ENCODE results near the gene MRPL18. TPM values are rescaled to one million over a fixed set of nuclear protein-coding genes. Genes with fewer than 3 reads are reported as not detected.

Gene MRPL18
- total and polyA plus RNA-seq, 2 donors: 62.8 to 85.9 TPM

DNA sequence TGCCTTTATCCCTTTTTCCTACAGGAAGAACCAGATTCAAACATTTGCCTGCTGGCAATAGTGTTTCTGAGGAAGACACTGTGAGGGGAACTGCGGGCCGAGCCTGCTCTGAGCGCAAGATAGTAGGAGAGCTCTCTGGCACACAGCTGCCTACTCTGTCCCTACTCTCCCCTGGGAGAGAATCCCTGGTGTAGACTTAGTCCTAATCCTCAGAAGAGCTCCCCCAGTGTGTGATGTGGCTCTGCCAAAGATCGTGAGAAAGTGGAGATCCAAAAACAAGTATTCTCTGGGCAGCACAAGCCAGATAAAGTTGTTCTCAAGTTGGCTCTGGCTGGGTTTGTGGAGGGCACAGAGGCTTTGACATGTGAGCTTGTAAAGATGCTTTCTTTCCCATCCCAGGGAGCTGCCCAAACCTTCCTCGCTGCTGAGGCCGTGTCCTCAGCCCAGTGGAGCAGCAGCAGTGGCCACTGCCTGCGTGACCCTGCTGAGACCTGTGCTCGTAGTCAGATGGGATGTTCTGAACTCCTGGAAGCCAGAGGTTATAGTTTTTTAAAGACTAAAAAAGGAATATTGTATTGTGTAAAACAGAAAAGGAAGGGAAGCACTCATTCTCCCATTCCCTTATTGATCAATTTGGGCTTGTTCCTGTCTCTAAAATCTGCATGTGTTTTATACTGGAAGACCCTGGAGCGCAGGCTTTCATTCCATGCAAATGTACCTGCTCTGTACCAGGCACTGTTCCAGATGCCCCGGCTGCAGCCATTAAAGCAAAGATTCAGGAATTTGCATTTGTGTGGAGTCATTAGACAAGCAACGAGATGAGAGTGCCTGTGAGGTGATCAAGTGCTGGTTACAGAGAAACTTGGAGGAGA, 40.5 kb downstream of the MRPL18 start:
- Histone ChIP-seq H3K27ac (ENCODE audit: low read depth in 1 of 2, low read length in 1 of 2) (no peak overlapping the region), H3K36me3 (ENCODE audit: control insufficient read depth in 2 of 2, insufficient read depth in 2 of 2, low read length in 1 of 2) (no peaks in the 10 kb centered on the region), H3K9me3 (ENCODE audit: control insufficient read depth in 2 of 2, insufficient read depth in 1 of 2, low read length in 1 of 2) (peaks cover 0 to 3% of the 10 kb centered on the region in 2 donors), H3K4me1 (ENCODE audit: control insufficient read depth in 2 of 2, insufficient read depth in 2 of 2, low read length in 2 of 2) (peaks cover 17 to 40% of the 10 kb centered on the region in 2 donors), H3K4me3 (ENCODE audit: low read length in 2 of 2) (no peak overlapping the region), H3K27me3 (ENCODE audit: control insufficient read depth in 2 of 2, insufficient read depth in 1 of 2, low read length in 1 of 2) (no peaks in the 10 kb centered on the region)
- no peak for DNase-seq (ENCODE audit: low read depth in 6 of 9, low spot score in 9 of 9)
- 90% methylated on average over 11 of the region's 11 CpGs for WGBS

DNA sequence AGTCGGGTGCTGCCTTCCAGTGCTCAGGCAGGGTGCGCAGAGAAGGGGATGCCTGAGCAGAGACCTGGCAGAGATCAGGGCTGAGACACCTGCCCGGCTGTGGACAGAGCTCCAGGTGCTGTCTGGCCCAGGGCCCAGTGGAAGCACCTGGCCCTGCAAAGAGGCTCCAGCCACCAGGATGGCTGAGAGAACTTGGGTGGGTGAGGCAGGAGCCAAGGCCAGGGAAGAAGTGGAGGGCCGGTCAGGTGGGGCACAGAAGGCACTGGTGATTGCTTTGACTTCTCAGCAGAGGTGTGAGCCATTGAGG, 41.1 kb downstream of the MRPL18 start:
- Histone ChIP-seq H3K36me3 (ENCODE audit: control insufficient read depth in 2 of 2, insufficient read depth in 2 of 2, low read length in 1 of 2) (no peaks in the 10 kb centered on the region), H3K27ac (ENCODE audit: low read depth in 1 of 2, low read length in 1 of 2) (no peak overlapping the region), H3K4me3 (ENCODE audit: low read length in 2 of 2) (no peak overlapping the region), H3K9me3 (ENCODE audit: control insufficient read depth in 2 of 2, insufficient read depth in 1 of 2, low read length in 1 of 2) (peaks cover 0 to 3% of the 10 kb centered on the region in 2 donors), H3K4me1 (ENCODE audit: control insufficient read depth in 2 of 2, insufficient read depth in 2 of 2, low read length in 2 of 2) (peaks cover 17 to 40% of the 10 kb centered on the region in 2 donors), H3K27me3 (ENCODE audit: control insufficient read depth in 2 of 2, insufficient read depth in 1 of 2, low read length in 1 of 2) (no peaks in the 10 kb centered on the region)
- 86% methylated on average over 4 of the region's 4 CpGs for WGBS
- no peak for DNase-seq (ENCODE audit: low read depth in 6 of 9, low spot score in 9 of 9)

DNA sequence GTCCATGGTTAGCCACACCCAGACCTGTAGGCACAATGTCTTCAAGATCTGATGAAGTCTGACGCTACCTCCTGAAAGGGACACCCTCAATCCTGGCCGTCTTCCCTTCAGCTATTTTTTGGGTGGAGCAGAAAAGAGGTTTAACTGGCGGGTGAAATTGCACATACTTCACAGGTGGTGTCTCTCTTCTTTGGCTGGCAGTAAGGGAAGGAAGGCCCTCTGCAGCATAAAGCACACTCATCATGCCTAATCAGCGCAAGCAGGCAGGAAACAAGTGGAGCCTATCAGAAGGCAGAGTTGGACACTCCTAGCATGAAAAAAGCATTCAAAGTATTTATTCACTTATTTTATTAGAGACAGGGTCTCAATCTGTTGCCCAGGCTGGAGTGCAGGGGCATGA, 42.7 kb downstream of the MRPL18 start:
- DNase-seq (ENCODE audit: low read depth in 6 of 9, low spot score in 9 of 9): peak in 4 of 9 donors; percentile 30 to 74 (median 44)
- 30% methylated on average over 4 of the region's 4 CpGs for WGBS
- peak overlapping the region; percentile 66 to 68 for H3K27ac ChIP-seq (ENCODE audit: low read depth in 1 of 2, low read length in 1 of 2)
- peaks cover 0 to 3% of the 10 kb centered on the region in 2 donors for H3K9me3 ChIP-seq (ENCODE audit: control insufficient read depth in 2 of 2, insufficient read depth in 1 of 2, low read length in 1 of 2)
- no peak overlapping the region for H3K4me3 ChIP-seq (ENCODE audit: low read length in 2 of 2)
- H3K27me3 ChIP-seq (ENCODE audit: control insufficient read depth in 2 of 2, insufficient read depth in 1 of 2, low read length in 1 of 2): no peaks in the 10 kb centered on the region
- peaks cover 17 to 39% of the 10 kb centered on the region in 2 donors for H3K4me1 ChIP-seq (ENCODE audit: control insufficient read depth in 2 of 2, insufficient read depth in 2 of 2, low read length in 2 of 2)
- no peaks in the 10 kb centered on the region for H3K36me3 ChIP-seq (ENCODE audit: control insufficient read depth in 2 of 2, insufficient read depth in 2 of 2, low read length in 1 of 2)

GRCh38 chr6:159833556-159833955, 43.3 kb downstream of the MRPL18 start:
- H3K4me3 ChIP-seq (ENCODE audit: low read length in 2 of 2): no peak overlapping the region
- no peak for DNase-seq (ENCODE audit: low read depth in 6 of 9, low spot score in 9 of 9)
- H3K27ac ChIP-seq (ENCODE audit: low read depth in 1 of 2, low read length in 1 of 2): peak overlapping the region; percentile 66 to 68
- no peaks in the 10 kb centered on the region for H3K27me3 ChIP-seq (ENCODE audit: control insufficient read depth in 2 of 2, insufficient read depth in 1 of 2, low read length in 1 of 2)
- no peaks in the 10 kb centered on the region for H3K36me3 ChIP-seq (ENCODE audit: control insufficient read depth in 2 of 2, insufficient read depth in 2 of 2, low read length in 1 of 2)
- H3K4me1 ChIP-seq (ENCODE audit: control insufficient read depth in 2 of 2, insufficient read depth in 2 of 2, low read length in 2 of 2): peaks cover 17 to 38% of the 10 kb centered on the region in 2 donors
- WGBS: 94% methylated on average over 2 of the region's 2 CpGs
- H3K9me3 ChIP-seq (ENCODE audit: control insufficient read depth in 2 of 2, insufficient read depth in 1 of 2, low read length in 1 of 2): peaks cover 0 to 3% of the 10 kb centered on the region in 2 donors

GRCh38 chr6:159833997-159834603, 43.8 kb downstream of the MRPL18 start:
- Histone ChIP-seq H3K27me3 (ENCODE audit: control insufficient read depth in 2 of 2, insufficient read depth in 1 of 2, low read length in 1 of 2) (no peaks in the 10 kb centered on the region), H3K4me3 (ENCODE audit: low read length in 2 of 2) (no peak overlapping the region), H3K4me1 (ENCODE audit: control insufficient read depth in 2 of 2, insufficient read depth in 2 of 2, low read length in 2 of 2) (peaks cover 17 to 38% of the 10 kb centered on the region in 2 donors), H3K27ac (ENCODE audit: low read depth in 1 of 2, low read length in 1 of 2) (peak overlapping the region; percentile 58 to 71), H3K36me3 (ENCODE audit: control insufficient read depth in 2 of 2, insufficient read depth in 2 of 2, low read length in 1 of 2) (no peaks in the 10 kb centered on the region), H3K9me3 (ENCODE audit: control insufficient read depth in 2 of 2, insufficient read depth in 1 of 2, low read length in 1 of 2) (peaks cover 0 to 3% of the 10 kb centered on the region in 2 donors)
- WGBS: 71% methylated on average over 5 of the region's 5 CpGs
- peak in 5 of 9 donors; percentile 35 to 82 (median 61) for DNase-seq (ENCODE audit: low read depth in 6 of 9, low spot score in 9 of 9)

DNA sequence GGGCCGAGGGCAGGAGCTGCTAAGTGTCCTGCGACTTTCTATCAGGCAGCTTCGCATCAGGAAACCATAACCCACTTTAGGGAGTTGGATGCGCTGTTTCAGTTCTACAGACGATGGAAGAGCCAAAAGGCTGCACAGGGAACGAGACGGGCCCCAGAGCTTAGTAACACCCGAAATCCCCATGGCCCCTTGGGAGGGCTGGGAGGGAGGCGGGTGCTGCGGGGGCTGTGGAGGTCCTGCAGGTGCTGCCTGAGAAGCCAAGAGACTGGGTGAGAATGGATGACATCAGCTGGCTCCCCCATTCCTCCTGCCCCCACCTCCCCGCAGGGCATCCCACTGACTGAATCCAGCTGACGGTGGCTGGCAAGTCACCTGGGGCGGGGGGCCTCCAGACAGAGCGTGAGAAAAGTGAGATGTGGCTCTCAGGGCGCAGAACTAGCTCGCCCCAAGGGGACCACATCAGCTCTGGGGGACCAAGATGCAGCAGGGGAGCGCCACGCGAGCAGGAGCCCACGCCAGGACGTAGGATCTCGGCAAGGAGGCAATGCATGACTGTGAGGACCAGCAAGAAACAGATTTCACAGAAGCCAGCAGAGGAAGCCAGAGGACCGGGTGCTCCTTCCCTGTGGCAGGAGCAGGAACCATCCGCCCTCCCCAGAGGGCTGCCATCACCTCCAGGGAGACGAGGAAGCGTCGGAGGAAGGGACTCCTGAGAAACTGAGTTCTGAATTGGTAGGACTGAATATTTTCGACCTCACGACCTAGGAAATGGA, 46.6 kb downstream of the MRPL18 start:
- peaks cover 0 to 3% of the 10 kb centered on the region in 2 donors for H3K9me3 ChIP-seq (ENCODE audit: control insufficient read depth in 2 of 2, insufficient read depth in 1 of 2, low read length in 1 of 2)
- H3K27ac ChIP-seq (ENCODE audit: low read depth in 1 of 2, low read length in 1 of 2): no peak overlapping the region
- 94% methylated on average over 29 of the region's 29 CpGs for WGBS
- no peaks in the 10 kb centered on the region for H3K36me3 ChIP-seq (ENCODE audit: control insufficient read depth in 2 of 2, insufficient read depth in 2 of 2, low read length in 1 of 2)
- H3K4me3 ChIP-seq (ENCODE audit: low read length in 2 of 2): no peak overlapping the region
- DNase-seq (ENCODE audit: low read depth in 6 of 9, low spot score in 9 of 9): no peak
- no peaks in the 10 kb centered on the region for H3K27me3 ChIP-seq (ENCODE audit: control insufficient read depth in 2 of 2, insufficient read depth in 1 of 2, low read length in 1 of 2)
- H3K4me1 ChIP-seq (ENCODE audit: control insufficient read depth in 2 of 2, insufficient read depth in 2 of 2, low read length in 2 of 2): peaks cover 17 to 30% of the 10 kb centered on the region in 2 donors

- peaks cover 17 to 27% of the 10 kb centered on the region in 2 donors for H3K4me1 ChIP-seq (ENCODE audit: control insufficient read depth in 2 of 2, insufficient read depth in 2 of 2, low read length in 2 of 2)
- peaks cover 0 to 3% of the 10 kb centered on the region in 2 donors for H3K9me3 ChIP-seq (ENCODE audit: control insufficient read depth in 2 of 2, insufficient read depth in 1 of 2, low read length in 1 of 2)
- no peak overlapping the region for H3K27ac ChIP-seq (ENCODE audit: low read depth in 1 of 2, low read length in 1 of 2)
- no peak overlapping the region for H3K4me3 ChIP-seq (ENCODE audit: low read length in 2 of 2)
- no peak for DNase-seq (ENCODE audit: low read depth in 6 of 9, low spot score in 9 of 9)
- no peaks in the 10 kb centered on the region for H3K27me3 ChIP-seq (ENCODE audit: control insufficient read depth in 2 of 2, insufficient read depth in 1 of 2, low read length in 1 of 2)
- WGBS: 86% methylated on average over 8 of the region's 8 CpGs
- no peaks in the 10 kb centered on the region for H3K36me3 ChIP-seq (ENCODE audit: control insufficient read depth in 2 of 2, insufficient read depth in 2 of 2, low read length in 1 of 2)
Measured at GRCh38 chr6:159837511-159837910, 47.2 kb downstream of the MRPL18 start.

DNA sequence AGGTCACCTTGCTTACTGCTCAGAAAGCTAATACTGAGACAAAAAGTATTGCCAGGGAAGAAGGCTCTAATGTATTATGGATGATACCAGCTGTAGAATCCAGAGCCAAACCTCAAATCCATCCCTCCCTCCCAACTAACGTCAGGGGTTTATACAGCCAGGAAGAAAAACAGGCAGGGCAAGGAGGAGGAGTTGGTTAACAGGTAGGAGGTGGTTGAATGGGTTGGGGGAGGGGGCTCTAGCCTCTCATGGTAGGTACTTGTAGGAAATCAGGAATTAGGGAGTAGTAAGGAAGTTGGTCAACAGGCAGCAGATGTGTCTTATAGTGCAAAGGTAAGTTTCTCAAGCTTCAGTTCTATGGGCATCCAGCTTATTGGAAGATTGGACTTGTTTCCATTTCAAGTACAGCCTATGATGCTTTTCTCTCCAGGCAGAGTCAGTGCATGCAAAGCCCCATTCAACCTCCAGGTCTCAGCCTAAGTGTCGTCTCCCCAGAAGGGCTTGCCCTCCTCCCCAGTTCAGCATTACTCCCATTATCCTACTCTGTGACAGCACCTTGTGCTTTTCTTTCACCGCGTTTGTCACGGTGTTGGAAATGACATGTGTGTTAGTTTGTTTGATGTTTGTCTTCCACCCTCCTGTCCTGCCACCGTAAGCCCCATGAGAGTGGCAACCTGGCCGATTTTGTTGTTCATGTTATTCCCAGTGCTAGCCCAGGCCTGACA, 47.9 kb downstream of the MRPL18 start:
- Histone ChIP-seq H3K36me3 (ENCODE audit: control insufficient read depth in 2 of 2, insufficient read depth in 2 of 2, low read length in 1 of 2) (no peaks in the 10 kb centered on the region), H3K27ac (ENCODE audit: low read depth in 1 of 2, low read length in 1 of 2) (no peak overlapping the region), H3K4me1 (ENCODE audit: control insufficient read depth in 2 of 2, insufficient read depth in 2 of 2, low read length in 2 of 2) (peaks cover 14 to 21% of the 10 kb centered on the region in 2 donors), H3K4me3 (ENCODE audit: low read length in 2 of 2) (no peak overlapping the region), H3K27me3 (ENCODE audit: control insufficient read depth in 2 of 2, insufficient read depth in 1 of 2, low read length in 1 of 2) (no peaks in the 10 kb centered on the region), H3K9me3 (ENCODE audit: control insufficient read depth in 2 of 2, insufficient read depth in 1 of 2, low read length in 1 of 2) (peaks cover 0 to 3% of the 10 kb centered on the region in 2 donors)
- no peak for DNase-seq (ENCODE audit: low read depth in 6 of 9, low spot score in 9 of 9)
- WGBS: 89% methylated on average over 7 of the region's 7 CpGs
